HCT116 (cell line): Measurements from ENCODE around the gene PTDSS2. TPM values are rescaled to one million over a fixed set of nuclear protein-coding genes. Genes with fewer than 3 reads are reported as not detected.

Experiments
- ATAC-seq: fragments of 200-7000 bp; cut with Tn5 transposase; 2 replicates; pipeline ENCODE4 v1.9.1; 2020; ENCODE audit warnings: mild to moderate bottlenecking, moderate library complexity
- BruUV-seq: library from RNA; stranded (reverse); fragments of 400-500 nt; replicated peaks from 2 replicates; lab custom pipeline; 2021; lab: Mats Ljungman, UMichigan
- CTCF ChIA-PET: fragments of 300-600 bp; sonication (Branson Sonifier 250); formaldehyde crosslinking; loops from one replicate; lab custom pipeline; 2021; ENCODE audit warnings: antibody characterized with exemption; lab: Charles Lee
- POLR2A ChIA-PET: fragments of 300-600, 350-600 bp; sonication (Branson Sonifier 250); formaldehyde crosslinking; loops from one replicate; lab custom pipeline; 2021; ENCODE audit warnings: antibody characterized with exemption; lab: Charles Lee
- RAD21 ChIA-PET, 2 experiments: fragments of 300-600 bp; sonication (Branson Sonifier 250); formaldehyde crosslinking; loops; one replicate each; lab custom pipeline; 2023; ENCODE audit warnings: low total read pairs in 2 of 2; ENCODE audit not compliant: uncharacterized antibody in 2 of 2, unreplicated experiment in 2 of 2, low non-redundant PET in 1 of 2; lab: Charles Lee
- DNase-seq: peaks from one replicate; pipeline ENCODE4 v3.0.0-alpha.2; 2010; ENCODE audit warnings: low read depth, low spot score
- H2AFZ ChIP-seq: fragments of 200-600 bp; shearing (Covaris generic), sonication (generic); 2 replicates; pipeline ENCODE4 v1.6.1; 2017; ENCODE audit warnings: low read depth, mixed run types, mixed read lengths, antibody characterized with exemption, low read length; ENCODE audit not compliant: poor library complexity, severe bottlenecking
- H3K27ac ChIP-seq: 2 replicates; pipeline ENCODE4 v1.5.1; 2012; ENCODE audit warnings: low read depth, low read length
- H3K27me3 ChIP-seq: fragments of 200-600 bp; sonication (generic); 2 replicates; pipeline ENCODE4 v1.6.1; 2016; ENCODE audit warnings: mixed run types, low read length, mixed read lengths; ENCODE audit not compliant: insufficient read depth
- H3K36me3 ChIP-seq, 2 experiments: fragments of 200-500 bp in 1 of 2; fragments of 200-600 bp in 1 of 2; sonication (Bioruptor generic) in 1 of 2; sonication (generic) in 1 of 2; 2 replicates each; pipeline versions ENCODE4 v1.5.1 to v1.6.1; 2014 to 2016; ENCODE audit warnings: low read length in 2 of 2, inconsistent platforms in 1 of 2, mixed read lengths in 1 of 2, mixed run types in 1 of 2; ENCODE audit not compliant: insufficient read depth in 2 of 2, control insufficient read depth in 1 of 2
- H3K4me1 ChIP-seq, 2 experiments: fragments of 200-600 bp in 1 of 2; sonication (generic) in 1 of 2; 2 replicates each; pipeline versions ENCODE4 v1.5.1 to v1.6.1; 2012 to 2017; ENCODE audit warnings: low read length in 2 of 2, inconsistent platforms in 1 of 2, mild to moderate bottlenecking in 1 of 2, mixed read lengths in 1 of 2, mixed run types in 1 of 2, moderate library complexity in 1 of 2; ENCODE audit not compliant: insufficient read depth in 2 of 2, control insufficient read depth in 1 of 2
- H3K4me2 ChIP-seq: fragments of 200-600 bp; sonication (generic); 2 replicates; pipeline ENCODE4 v1.6.1; 2017; ENCODE audit warnings: mixed run types, low read length, mixed read lengths
- H3K4me3 ChIP-seq, 2 experiments: fragments of 200-600 bp in 1 of 2; sonication (generic) in 1 of 2; replicated peaks in 1 of 2; 2 replicates each; pipeline ENCODE4 v1.5.1; 2011 to 2016; ENCODE audit warnings: low read length in 2 of 2, control low read depth in 1 of 2, low read depth in 1 of 2, mild to moderate bottlenecking in 1 of 2, mixed read lengths in 1 of 2, mixed run types in 1 of 2
- H3K79me2 ChIP-seq: fragments of 200-600 bp; sonication (generic); 2 replicates; pipeline ENCODE4 v1.6.1; 2017; ENCODE audit warnings: mild to moderate bottlenecking, mixed run types, low read length, moderate library complexity, mixed read lengths; ENCODE audit not compliant: insufficient read depth
- H3K9ac ChIP-seq: fragments of 200-600 bp; sonication (generic); 2 replicates; pipeline ENCODE4 v1.6.1; 2016; ENCODE audit warnings: low read length, mixed read lengths
- H3K9me2 ChIP-seq: fragments of 200-600 bp; sonication (generic), shearing (Covaris generic); 2 replicates; pipeline ENCODE4 v1.6.1; 2017; ENCODE audit warnings: mixed run types, mild to moderate bottlenecking, moderate library complexity; ENCODE audit not compliant: insufficient read depth
- H3K9me3 ChIP-seq, 2 experiments: fragments of 200-500 bp in 1 of 2; fragments of 200-600 bp in 1 of 2; sonication (Bioruptor generic) in 1 of 2; sonication (generic) in 1 of 2; 2 replicates each; pipeline ENCODE4 v1.6.1; 2014 to 2017; ENCODE audit warnings: low read length in 2 of 2, mixed read lengths in 2 of 2, inconsistent platforms in 1 of 2, low read depth in 1 of 2, mild to moderate bottlenecking in 1 of 2, mixed run types in 1 of 2, moderate library complexity in 1 of 2; ENCODE audit not compliant: control insufficient read depth in 1 of 2, insufficient read depth in 1 of 2
- H4K20me1 ChIP-seq: fragments of 200-600 bp; sonication (generic), shearing (Covaris generic); 2 replicates; pipeline ENCODE4 v1.6.1; 2017; ENCODE audit warnings: mixed run types, mild to moderate bottlenecking, moderate library complexity; ENCODE audit not compliant: insufficient read depth
- CBX3 ChIP-seq: IDR thresholded peaks from 2 replicates; pipeline ENCODE4 v1.6.1; 2012; ENCODE audit warnings: low read depth
- EGR1 ChIP-seq: IDR thresholded peaks from 2 replicates; pipeline ENCODE4 v1.6.1; 2012; ENCODE audit warnings: low read depth
- EZH2phosphoT487 ChIP-seq: fragments of 200-600 bp; IDR thresholded peaks from 2 replicates; pipeline ENCODE4 v1.6.1; 2018; ENCODE audit warnings: antibody characterized with exemption, borderline replicate concordance
- FOSL1 ChIP-seq: IDR thresholded peaks from 2 replicates; pipeline ENCODE4 v1.6.1; 2012; ENCODE audit warnings: low read depth
- JUND ChIP-seq: IDR thresholded peaks from 2 replicates; pipeline ENCODE4 v1.6.1; 2012
- POLR2AphosphoS5 ChIP-seq: IDR thresholded peaks from 2 replicates; pipeline ENCODE4 v1.6.1; 2011; ENCODE audit warnings: mild to moderate bottlenecking, low read depth, low read length, moderate library complexity
- SIN3A ChIP-seq: IDR thresholded peaks from 2 replicates; pipeline ENCODE4 v1.6.1; 2012; ENCODE audit warnings: low read depth
- SP1 ChIP-seq: IDR thresholded peaks from 2 replicates; pipeline ENCODE4 v1.6.1; 2012; ENCODE audit warnings: low read depth
- TCF7L2 ChIP-seq: IDR thresholded peaks from 2 replicates; pipeline ENCODE4 v1.7.0; 2011; ENCODE audit warnings: borderline replicate concordance, inconsistent platforms; ENCODE audit not compliant: insufficient read depth, insufficient read length; ENCODE audit errors: extremely low read depth
- ZBTB33 ChIP-seq: IDR thresholded peaks from 2 replicates; pipeline ENCODE4 v1.6.1; 2011; ENCODE audit warnings: mild to moderate bottlenecking, low read length, moderate library complexity; ENCODE audit not compliant: insufficient replicate concordance; ENCODE audit errors: extremely low read depth
- ZNF274 ChIP-seq: fragments of 200-500 bp; sonication (Bioruptor generic); IDR thresholded peaks from 2 replicates; pipeline ENCODE4 v1.6.1; 2014; ENCODE audit warnings: mild to moderate bottlenecking, low read depth, low read length, inconsistent platforms
- intact Hi-C: fragments of 100-400 bp; cut with micrococcal nuclease; formaldehyde crosslinking; loops from 2 replicates; pipeline ENCODE4 v1.10.0; 2022
- total RNA-seq: library from RNA; stranded (reverse); gene quantifications from one replicate; pipeline ENCODE4 v1.2.1, GENCODE V29; 2021; ENCODE audit not compliant: unreplicated experiment

PTDSS2 gene
- total RNA-seq, 1 experiment from 2014 or later, result 40.1 TPM

- no peaks in the 10 kb centered on the region for H3K9me3 ChIP-seq
- intact Hi-C loops, result loop anchor here (5.0 kb wide), 1 partner anchor 41 kb away; no protein-coding TSS in a partner anchor
These were observed 43.9 kb upstream of the PTDSS2 start for GRCh38 chr11:405954-406795.

GRCh38 chr11:406796-407650, 43.1 kb upstream of the PTDSS2 start:
- Histone ChIP-seq H3K4me1 (peaks cover 14 to 42% of the 10 kb centered on the region in 2 experiments), H3K4me3 (peak overlapping the region; percentile 44 to 58), H3K9me3 (no peaks in the 10 kb centered on the region), H3K9me2 (no peaks in the 10 kb centered on the region), H3K9ac (peak overlapping the region; percentile 63), H4K20me1 (no peaks in the 10 kb centered on the region), H2AFZ (no peak overlapping the region), H3K79me2 (no peaks in the 10 kb centered on the region), H3K36me3 (peaks cover 2 to 14% of the 10 kb centered on the region in 2 experiments; a peak in 2 of 4 replicates), H3K4me2 (peak overlapping the region; percentile 85), H3K27me3 (no peaks in the 10 kb centered on the region), H3K27ac (peak overlapping the region; percentile 88)
- ChIA-PET CTCF (interaction anchor here (0.9 to 2.7 kb wide), 5 partner anchors 33 to 99 kb away, joined by 3 to 31 read pairs (median 3); partner anchors contain the start of genes IFITM2 and PTDSS2), RAD21 (interaction anchor here (0.5 to 1.5 kb wide), 4 partner anchors 41 to 356 kb away, joined by 3 to 7 read pairs (median 4); no protein-coding TSS in a partner anchor), POLR2A (interaction anchor here (1.3 to 1.8 kb wide), 6 partner anchors 10 to 99 kb away, joined by 4 to 11 read pairs (median 7); partner anchors contain the start of genes PTDSS2 and RNH1)
- ATAC-seq (peak; percentile 80), DNase-seq (peak; percentile 69)
- BruUV-seq, result no TSS peak
- intact Hi-C loops, result loop anchor here (5.0 kb wide), 1 partner anchor 40 kb away; no protein-coding TSS in a partner anchor
- TF ChIP-seq EGR1, result no peak; the same call in 1 of the 2 replicates
- TF ChIP-seq FOSL1, result no peak
- no peak for TF ChIP-seq ZNF274
- no peak for TF ChIP-seq ZBTB33
- no peak for TF ChIP-seq CBX3
- TF ChIP-seq JUND, result no peak
- no peak for TF ChIP-seq SP1
- TF ChIP-seq POLR2AphosphoS5, result peak; percentile 28
- no peak for TF ChIP-seq EZH2phosphoT487
- TF ChIP-seq TCF7L2, result no peak

More at GRCh38 chr11:405954-406795, 43.9 kb upstream of the PTDSS2 start:
- Histone ChIP-seq H3K4me1 (peaks cover 14 to 42% of the 10 kb centered on the region in 2 experiments), H4K20me1 (no peaks in the 10 kb centered on the region), H3K27me3 (no peaks in the 10 kb centered on the region), H3K4me3 (peak overlapping the region; percentile 44 to 58), H3K9ac (peak overlapping the region; percentile 63), H2AFZ (no peak overlapping the region), H3K4me2 (peak overlapping the region; percentile 85), H3K36me3 (peaks cover 2 to 14% of the 10 kb centered on the region in 2 experiments; a peak in 2 of 4 replicates), H3K27ac (peak overlapping the region; percentile 88), H3K79me2 (no peaks in the 10 kb centered on the region), H3K9me2 (no peaks in the 10 kb centered on the region)
- TF ChIP-seq SIN3A (no peak), POLR2AphosphoS5 (peak; percentile 7; the same call in 1 of the 2 replicates)
- peak; percentile 9; the same call in 1 of the 2 replicates for ATAC-seq
- ChIA-PET RAD21 (interaction anchor here (0.6 to 1.5 kb wide), 2 partner anchors 42 to 357 kb away, joined by 4 to 7 read pairs; no protein-coding TSS in a partner anchor), CTCF (interaction anchor here (1.1 to 2.7 kb wide), 2 partner anchors 43 to 51 kb away, joined by 3 to 31 read pairs; partner anchors contain the start of gene PTDSS2), POLR2A (interaction anchor here (1.3 to 1.8 kb wide), 6 partner anchors 11 to 100 kb away, joined by 3 to 11 read pairs (median 6); partner anchors contain the start of gene RNH1)
- BruUV-seq, result TSS peak; percentile 85
- DNase-seq, result no peak
